ACC112 (cell line): ENCODE measurements around the gene MAPK7.

Experiments used
- H2AFZ ChIP-seq: fragments of 200-600 bp; sonication (generic); one replicate; pipeline ENCODE4 v1.6.0; 2017; ENCODE audit warnings: antibody characterized with exemption, low read length; ENCODE audit not compliant: unreplicated experiment
- H3K27ac ChIP-seq: fragments of 200-600 bp; sonication (generic); 2 replicates; pipeline ENCODE4 v1.5.1; 2014; ENCODE audit warnings: low read depth, mild to moderate bottlenecking, antibody characterized with exemption, low read length, moderate library complexity
- H3K27me3 ChIP-seq: fragments of 200-600 bp; sonication (generic); 2 replicates; pipeline ENCODE4 v1.6.1; 2014; ENCODE audit warnings: mild to moderate bottlenecking, antibody characterized with exemption, low read length, moderate library complexity, mixed read lengths; ENCODE audit not compliant: insufficient read depth
- H3K36me3 ChIP-seq: fragments of 200-600 bp; sonication (generic); 2 replicates; pipeline ENCODE4 v1.6.1; 2016; ENCODE audit warnings: mild to moderate bottlenecking, antibody characterized with exemption, low read length, moderate library complexity, mixed read lengths; ENCODE audit not compliant: insufficient read depth
- H3K4me1 ChIP-seq: fragments of 200-600 bp; sonication (generic); one replicate; pipeline ENCODE4 v1.6.1; 2016; ENCODE audit warnings: low read length, mixed read lengths; ENCODE audit not compliant: insufficient read depth, unreplicated experiment, control insufficient read depth
- H3K4me3 ChIP-seq: fragments of 200-600 bp; sonication (generic); 2 replicates; pipeline ENCODE4 v1.5.1; 2014; ENCODE audit warnings: mild to moderate bottlenecking, low read depth, low read length
- H3K79me2 ChIP-seq: fragments of 200-600 bp; sonication (generic); one replicate; pipeline ENCODE4 v1.6.0; 2016; ENCODE audit warnings: low read length; ENCODE audit not compliant: control insufficient read depth, unreplicated experiment, insufficient read depth

Gene MAPK7

GRCh38 chr17:19412984-19413383, 34.7 kb downstream of the MAPK7 start:
- Histone ChIP-seq H3K4me3 (no peak overlapping the region), H3K27ac (no peak overlapping the region), H3K79me2 (no peaks in the 10 kb centered on the region), H2AFZ (no peak overlapping the region), H3K4me1 (peaks cover 19% of the 10 kb centered on the region), H3K27me3 (no peaks in the 10 kb centered on the region), H3K36me3 (no peaks in the 10 kb centered on the region)

DNA sequence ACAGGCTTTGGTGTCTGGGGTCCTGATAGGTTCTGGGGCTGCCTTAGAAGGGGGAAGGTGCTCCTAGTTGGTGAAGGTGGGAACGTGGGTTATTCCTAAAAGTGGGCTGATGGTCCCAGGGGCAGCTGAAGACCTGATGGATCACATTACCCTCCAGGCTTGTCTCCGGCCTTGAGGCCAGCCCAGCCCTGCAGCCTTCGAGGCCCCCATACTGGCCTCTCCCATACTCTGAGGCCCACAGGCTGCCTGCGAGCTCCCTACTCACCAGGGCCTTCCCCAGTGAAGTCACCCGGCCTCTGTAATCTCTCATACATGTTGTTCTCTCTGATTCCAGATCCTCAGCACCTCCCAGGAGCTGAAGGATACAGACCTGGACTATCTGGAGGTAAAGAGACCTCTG, 35.5 kb downstream of the MAPK7 start:
- Histone ChIP-seq H3K79me2 (no peaks in the 10 kb centered on the region), H3K4me1 (peaks cover 26% of the 10 kb centered on the region), H3K27ac (no peak overlapping the region), H3K36me3 (no peaks in the 10 kb centered on the region), H3K27me3 (no peaks in the 10 kb centered on the region), H3K4me3 (no peak overlapping the region), H2AFZ (no peak overlapping the region)

GRCh38 chr17:19414396-19415280, 36.3 kb downstream of the MAPK7 start:
- peaks cover 22% of the 10 kb centered on the region for H3K4me1 ChIP-seq
- no peaks in the 10 kb centered on the region for H3K79me2 ChIP-seq
- H3K27me3 ChIP-seq, result no peaks in the 10 kb centered on the region
- no peaks in the 10 kb centered on the region for H3K36me3 ChIP-seq
- H2AFZ ChIP-seq, result no peak overlapping the region
- no peak overlapping the region for H3K27ac ChIP-seq
- no peak overlapping the region for H3K4me3 ChIP-seq

- H3K36me3 ChIP-seq, result no peaks in the 10 kb centered on the region
- no peak overlapping the region for H3K4me3 ChIP-seq
- H3K27ac ChIP-seq, result no peak overlapping the region
- peaks cover 17% of the 10 kb centered on the region for H3K4me1 ChIP-seq
- no peaks in the 10 kb centered on the region for H3K79me2 ChIP-seq
- H3K27me3 ChIP-seq, result no peaks in the 10 kb centered on the region
- no peak overlapping the region for H2AFZ ChIP-seq
These were observed 37.0 kb downstream of the MAPK7 start for GRCh38 chr17:19415311-19415710.

- peaks cover 17% of the 10 kb centered on the region for H3K4me1 ChIP-seq
- H2AFZ ChIP-seq, result no peak overlapping the region
- H3K27me3 ChIP-seq, result no peaks in the 10 kb centered on the region
- H3K79me2 ChIP-seq, result no peaks in the 10 kb centered on the region
- H3K36me3 ChIP-seq, result no peaks in the 10 kb centered on the region
- no peak overlapping the region for H3K27ac ChIP-seq
- H3K4me3 ChIP-seq, result no peak overlapping the region
These were observed 37.8 kb downstream of the MAPK7 start for GRCh38 chr17:19415806-19416775.

DNA sequence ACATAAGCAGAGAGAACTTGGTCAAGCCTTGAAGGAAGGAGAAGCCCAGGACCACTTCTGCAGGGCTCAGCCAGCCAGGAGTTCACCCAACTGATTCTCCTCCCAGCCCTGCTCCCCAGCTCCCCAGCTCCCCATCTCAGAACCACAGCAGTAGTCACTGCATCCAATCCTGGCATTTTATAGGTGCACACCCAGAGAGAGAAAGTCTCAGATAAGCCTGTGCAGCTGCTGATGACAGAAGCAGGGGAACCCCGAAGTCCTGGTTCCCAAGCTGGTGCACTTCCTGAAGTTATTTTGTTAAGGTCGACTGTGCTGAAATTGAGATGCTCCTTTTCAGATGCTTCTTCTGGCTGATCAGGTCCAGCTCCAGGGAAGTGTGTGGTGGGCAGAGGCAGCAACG, 39.3 kb downstream of the MAPK7 start:
- H3K79me2 ChIP-seq, result no peaks in the 10 kb centered on the region
- H2AFZ ChIP-seq, result no peak overlapping the region
- H3K4me1 ChIP-seq, result peaks cover 14% of the 10 kb centered on the region

DNA sequence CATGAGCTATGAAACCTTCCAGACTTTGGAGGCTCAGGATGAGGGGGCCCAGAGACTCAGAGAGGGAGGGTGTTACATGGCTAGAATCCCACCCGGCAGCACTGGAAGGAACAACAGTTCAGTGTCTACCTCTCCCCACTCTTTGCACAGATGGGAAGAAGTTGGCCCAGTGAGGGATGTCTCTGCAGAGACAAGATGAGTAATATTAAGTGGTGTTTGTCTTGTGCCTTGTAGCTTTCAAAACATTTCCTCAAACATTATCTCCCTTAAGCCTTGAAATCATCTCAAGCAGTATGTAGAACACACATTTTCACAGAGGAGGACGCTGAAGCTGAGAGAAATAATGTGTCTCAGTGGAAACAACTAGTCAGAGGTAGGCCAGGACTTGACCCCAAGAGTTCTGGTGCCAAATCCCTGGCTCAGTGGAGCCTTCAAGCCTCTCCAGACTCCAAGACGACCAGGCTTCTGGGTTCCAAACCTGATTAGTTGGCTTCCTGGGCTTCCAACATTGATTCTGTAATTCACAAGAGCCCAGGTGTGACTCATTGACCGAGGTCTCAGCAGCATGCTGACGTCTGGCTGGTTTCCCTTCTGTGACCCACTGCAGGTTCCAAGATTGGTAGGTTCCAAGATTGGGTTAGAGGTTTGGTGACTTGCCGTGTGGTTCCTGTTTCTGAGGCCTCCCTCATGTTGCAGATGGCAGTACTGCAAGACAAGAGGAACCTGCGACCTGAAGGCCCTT, 40.1 kb downstream of the MAPK7 start:
- Histone ChIP-seq H3K27ac (peak overlapping the region; percentile 69), H3K4me1 (peaks cover 14% of the 10 kb centered on the region), H3K36me3 (no peaks in the 10 kb centered on the region), H3K79me2 (no peaks in the 10 kb centered on the region), H2AFZ (peak overlapping the region; percentile 18), H3K27me3 (no peaks in the 10 kb centered on the region), H3K4me3 (no peak overlapping the region)

More for the DNA sequence above, 39.3 kb downstream of the MAPK7 start:
- Histone ChIP-seq H3K27ac (peak overlapping the region; percentile 69), H3K36me3 (no peaks in the 10 kb centered on the region), H3K27me3 (no peaks in the 10 kb centered on the region), H3K4me3 (no peak overlapping the region)

GRCh38 chr17:19421219-19421618, 42.9 kb downstream of the MAPK7 start:
- H3K4me1 ChIP-seq, result peaks cover 14% of the 10 kb centered on the region
- H3K36me3 ChIP-seq, result no peaks in the 10 kb centered on the region
- no peak overlapping the region for H3K27ac ChIP-seq
- H3K4me3 ChIP-seq, result no peak overlapping the region
- no peaks in the 10 kb centered on the region for H3K27me3 ChIP-seq
- H3K79me2 ChIP-seq, result no peaks in the 10 kb centered on the region
- H2AFZ ChIP-seq, result no peak overlapping the region

DNA sequence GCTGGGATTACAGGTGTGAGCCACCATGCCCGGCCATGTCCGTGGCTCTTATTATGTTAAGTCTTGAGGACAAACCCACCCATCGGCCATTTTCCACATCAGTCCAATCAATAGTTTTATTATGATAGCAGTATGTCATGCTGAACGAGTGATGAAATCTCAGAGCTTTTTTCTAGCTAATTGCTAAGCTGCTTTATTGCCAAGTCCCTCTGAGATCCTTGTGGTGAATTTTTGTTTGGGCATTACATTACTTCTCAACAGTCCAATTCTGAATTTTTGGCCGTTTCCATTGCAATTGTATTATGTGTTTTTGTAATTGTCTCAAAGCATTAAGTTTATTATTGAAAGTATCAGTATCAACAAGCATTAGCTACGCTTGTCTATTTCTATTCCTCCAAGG, 43.6 kb downstream of the MAPK7 start:
- H3K79me2 ChIP-seq, result no peaks in the 10 kb centered on the region
- H3K36me3 ChIP-seq, result no peaks in the 10 kb centered on the region
- H3K27me3 ChIP-seq, result no peaks in the 10 kb centered on the region
- H3K4me1 ChIP-seq, result peaks cover 14% of the 10 kb centered on the region
- no peak overlapping the region for H2AFZ ChIP-seq
- H3K27ac ChIP-seq, result no peak overlapping the region
- H3K4me3 ChIP-seq, result no peak overlapping the region
